ENCODE data around the gene TMEM247.

TMEM247 gene

GRCh38 chr2:46444732-46445131 is 34.6 kb upstream of the TMEM247 start:
- no peak overlapping the region for H3K4me3 ChIP-seq (ENCODE audit: low read depth, low read length)
- TF ChIP-seq CTCF (IDR thresholded peaks at IDR 0.05; ENCODE audit: low read depth, low read length): no peak
- DNase-seq (ENCODE audit: low read depth, low spot score): no peak
- in situ Hi-C loops (cut with HindIII; ENCODE audit: low sequenced_read_pairs): no loop called here

GRCh38 chr2:46445556-46445955 is 33.8 kb upstream of the TMEM247 start:
- H3K4me3 ChIP-seq (ENCODE audit: low read depth, low read length): no peak overlapping the region
- in situ Hi-C loops (cut with HindIII; ENCODE audit: low sequenced_read_pairs): no loop called here
- DNase-seq (ENCODE audit: low read depth, low spot score): no peak
- no peak for TF ChIP-seq CTCF (IDR thresholded peaks at IDR 0.05; ENCODE audit: low read depth, low read length)

GRCh38 chr2:46446871-46447568 is 32.3 kb upstream of the TMEM247 start:
- no peak for DNase-seq (ENCODE audit: low read depth, low spot score)
- in situ Hi-C loops (cut with HindIII; ENCODE audit: low sequenced_read_pairs): no loop called here
- TF ChIP-seq CTCF (IDR thresholded peaks at IDR 0.05; ENCODE audit: low read depth, low read length): no peak

GRCh38 chr2:46447649-46448048 is 31.7 kb upstream of the TMEM247 start:
- no peak for DNase-seq (ENCODE audit: low read depth, low spot score)
- TF ChIP-seq CTCF (IDR thresholded peaks at IDR 0.05; ENCODE audit: low read depth, low read length): no peak
- no peak overlapping the region for H3K4me3 ChIP-seq (ENCODE audit: low read depth, low read length)
- in situ Hi-C loops (cut with HindIII; ENCODE audit: low sequenced_read_pairs): no loop called here

More at GRCh38 chr2:46446871-46447568, 32.3 kb upstream of the TMEM247 start:
- no peak overlapping the region for H3K4me3 ChIP-seq (ENCODE audit: low read depth, low read length)

- no peak overlapping the region for H3K4me3 ChIP-seq (ENCODE audit: low read depth, low read length)
- DNase-seq (ENCODE audit: low read depth, low spot score): no peak
- no peak for TF ChIP-seq CTCF (IDR thresholded peaks at IDR 0.05; ENCODE audit: low read depth, low read length)
- in situ Hi-C loops (cut with HindIII; ENCODE audit: low sequenced_read_pairs): no loop called here
These were observed 31.3 kb upstream of the TMEM247 start for GRCh38 chr2:46448111-46448510.

GRCh38 chr2:46448641-46449040 is 30.7 kb upstream of the TMEM247 start:
- H3K4me3 ChIP-seq (ENCODE audit: low read depth, low read length): no peak overlapping the region
- DNase-seq (ENCODE audit: low read depth, low spot score): no peak
- no peak for TF ChIP-seq CTCF (IDR thresholded peaks at IDR 0.05; ENCODE audit: low read depth, low read length)
- in situ Hi-C loops (cut with HindIII; ENCODE audit: low sequenced_read_pairs): no loop called here
